ENCODE data around the gene GATA5.

GATA5 gene

GRCh38 chr20:62475772-62476055, at the start of gene GATA5:
GATA5 (minus strand) TSS chr20:62475995; CDS start chr20:62475521, 474 bp downstream.
- no peak for DNase-seq

- DNase-seq = no peak
Measured at GRCh38 chr20:62525014-62525413, 49.2 kb upstream of the GATA5 start.

GRCh38 chr20:62524505-62524911, 48.7 kb upstream of the GATA5 start:
- no peak for DNase-seq

- DNase-seq = no peak
Measured at GRCh38 chr20:62523473-62524203, 47.8 kb upstream of the GATA5 start.

- no peak for DNase-seq
Measured at GRCh38 chr20:62522748-62523396, 47.1 kb upstream of the GATA5 start.

- no peak for DNase-seq
Measured at GRCh38 chr20:62519826-62520225, 44.0 kb upstream of the GATA5 start.

- DNase-seq = no peak
Measured at GRCh38 chr20:62518911-62519310, 43.1 kb upstream of the GATA5 start.

GRCh38 chr20:62517901-62518610, 42.3 kb upstream of the GATA5 start:
- no peak for DNase-seq

GRCh38 chr20:62517168-62517567, 41.4 kb upstream of the GATA5 start:
- no peak for DNase-seq

- DNase-seq = no peak
Measured at GRCh38 chr20:62516338-62516737, 40.5 kb upstream of the GATA5 start.

- no peak for DNase-seq
Measured at GRCh38 chr20:62515826-62516225, 40.0 kb upstream of the GATA5 start.

- no peak for DNase-seq
Measured at GRCh38 chr20:62515280-62515679, 39.5 kb upstream of the GATA5 start.

- DNase-seq = no peak
Measured at GRCh38 chr20:62513991-62514390, 38.2 kb upstream of the GATA5 start.

- DNase-seq = peak in 9 of 51 donors; percentile 6 to 17 (median 10)
Measured at GRCh38 chr20:62511915-62512610, 36.3 kb upstream of the GATA5 start.

GRCh38 chr20:62511300-62511914, 35.6 kb upstream of the GATA5 start:
- no peak for DNase-seq

GRCh38 chr20:62508641-62509051, 32.9 kb upstream of the GATA5 start:
- DNase-seq = no peak

- no peak for DNase-seq
Measured at GRCh38 chr20:62507991-62508640, 32.3 kb upstream of the GATA5 start.

- no peak for DNase-seq
Measured at GRCh38 chr20:62507323-62507722, 31.5 kb upstream of the GATA5 start.

- DNase-seq = no peak
Measured at GRCh38 chr20:62506791-62507190, 31.0 kb upstream of the GATA5 start.

- no peak for DNase-seq
Measured at GRCh38 chr20:62506087-62506486, 30.3 kb upstream of the GATA5 start.

Measured in hypothalamus (tissue), 51 donors.